ENCODE results near the gene PRDM16. TPM values are rescaled to one million over a fixed set of nuclear protein-coding genes. Genes with fewer than 3 reads are reported as not detected.

Gene PRDM16
- total and polyA plus RNA-seq, 2 of the 13 experiments (the other 11 are each of a cell fraction or from before 2014, with no cell fraction given) = 0.15 to 0.81 TPM

GRCh38 chr1:3187415-3188149, 118.6 kb downstream of the PRDM16 start (continued):
- TF ChIP-seq ZBTB33 (CRISPR knock-in tag; IDR thresholded peaks at IDR 0.05) (no peak), BRCA1 (CRISPR knock-in tag; IDR thresholded peaks at IDR 0.05) (no peak), KMT2A (CRISPR knock-in tag; IDR thresholded peaks at IDR 0.05) (no peak), SMAD1 (CRISPR knock-in tag; IDR thresholded peaks at IDR 0.05; ENCODE audit: borderline replicate concordance, low read depth) (no peak), NFATC3 (CRISPR knock-in tag; IDR thresholded peaks at IDR 0.05) (no peak), ZNF256 (CRISPR knock-in tag; conservative IDR thresholded peaks at IDR 0.05) (no peak)

GRCh38 chr1:3188150-3188971, 119.4 kb downstream of the PRDM16 start:
- H3K4me3 ChIP-seq (replicated peaks in 1 of 3; ENCODE audit: insufficient read depth in 1 of 3, low read depth in 2 of 3, low read length in 3 of 3) = no peak overlapping the region
- H3K9me3 ChIP-seq (ENCODE audit: low read length) = no peaks in the 10 kb centered on the region
- no peak for DNase-seq (ENCODE audit: low spot score)
- TF ChIP-seq ZNF460 (CRISPR knock-in tag; IDR thresholded peaks at IDR 0.05; ENCODE audit: borderline replicate concordance) (no peak), ZNF580 (CRISPR knock-in tag; IDR thresholded peaks at IDR 0.05; ENCODE audit: borderline replicate concordance, low read depth) (no peak)
- H3K4me2 ChIP-seq (ENCODE audit: low read depth, low read length) = no peak overlapping the region
- intact Hi-C loops (cut with micrococcal nuclease; ENCODE audit: unreplicated experiment) = no loop called here
- in situ Hi-C loops (cut with HindIII; ENCODE audit: extremely low pct_ligation_motif_present, low pct_unique_long_range_greater_than_20kb) = no loop called here
- ChIA-PET CTCF (ENCODE audit: low intra/inter-chr PET ratio, low total read pairs) (no interaction called here), POLR2A (no interaction called here)
- no peak overlapping the region for H3K27ac ChIP-seq (ENCODE audit: extremely low read length, insufficient read depth, low read length)
- no peak for ATAC-seq
- H3K9ac ChIP-seq (ENCODE audit: insufficient read depth, low read depth, low read length) = no peak overlapping the region
- peaks cover 0 to 6% of the 10 kb centered on the region in 2 experiments; a peak in 3 of 5 replicates for H3K27me3 ChIP-seq (ENCODE audit: control insufficient read depth in 1 of 2, insufficient read depth in 2 of 2, low read length in 2 of 2)
- BruUV-seq (replicated peaks) = no TSS peak
- no peak overlapping the region for H2AFZ ChIP-seq (ENCODE audit: low read length)
- H3K36me3 ChIP-seq (replicated peaks in 1 of 2; ENCODE audit: control insufficient read depth in 1 of 2, insufficient read depth in 2 of 2, low read length in 2 of 2) = no peaks in the 10 kb centered on the region
- WGBS (ENCODE audit: low lambda C conversion rate) = 83% methylated on average over 34 of the region's 34 CpGs
- H4K20me1 ChIP-seq (ENCODE audit: insufficient read depth, low read length) = no peaks in the 10 kb centered on the region
- FAIRE-seq = no peak
- peaks cover 24% of the 10 kb centered on the region for H3K4me1 ChIP-seq (ENCODE audit: insufficient read depth, low read length)
- H3K79me2 ChIP-seq (ENCODE audit: insufficient read depth, low read length) = no peaks in the 10 kb centered on the region
